ENCODE results near the gene RSAD2. TPM values are rescaled to one million over a fixed set of nuclear protein-coding genes. Genes with fewer than 3 reads are reported as not detected.

Gene RSAD2
- total RNA-seq, 1 donor from 2014 or later = 21.9 TPM

DNA sequence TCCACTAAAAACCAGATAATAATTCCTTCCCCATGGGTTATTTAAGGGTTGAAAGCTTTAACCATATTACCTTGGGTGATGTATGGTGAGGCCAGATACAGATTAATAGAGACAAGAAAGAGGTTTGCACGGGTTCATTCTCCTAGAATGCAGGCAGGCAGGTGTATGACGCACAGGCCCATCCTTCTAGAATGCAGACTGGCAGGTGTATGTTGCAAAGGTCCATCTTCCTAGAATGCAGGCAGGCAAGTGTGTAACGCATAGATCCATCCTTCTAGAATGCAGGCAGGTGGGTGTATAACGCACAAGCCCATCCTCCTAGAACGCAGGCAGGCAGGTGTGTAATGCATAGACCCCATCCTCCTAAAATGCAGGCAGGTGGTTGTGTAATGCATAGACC, 3.9 kb downstream of the RSAD2 start:
- no peaks in the 10 kb centered on the region for H3K9me3 ChIP-seq
- intact Hi-C loops (cut with DNase I) = no loop called here
- no peak overlapping the region for H3K4me3 ChIP-seq
- ATAC-seq = no peak
- H3K36me3 ChIP-seq = no peaks in the 10 kb centered on the region
- no peaks in the 10 kb centered on the region for H3K27me3 ChIP-seq (ENCODE audit: low read depth)
- no peak for DNase-seq
- H3K4me1 ChIP-seq = peaks cover 33% of the 10 kb centered on the region
- no peak overlapping the region for H3K27ac ChIP-seq
- TF ChIP-seq, protein P1, sequence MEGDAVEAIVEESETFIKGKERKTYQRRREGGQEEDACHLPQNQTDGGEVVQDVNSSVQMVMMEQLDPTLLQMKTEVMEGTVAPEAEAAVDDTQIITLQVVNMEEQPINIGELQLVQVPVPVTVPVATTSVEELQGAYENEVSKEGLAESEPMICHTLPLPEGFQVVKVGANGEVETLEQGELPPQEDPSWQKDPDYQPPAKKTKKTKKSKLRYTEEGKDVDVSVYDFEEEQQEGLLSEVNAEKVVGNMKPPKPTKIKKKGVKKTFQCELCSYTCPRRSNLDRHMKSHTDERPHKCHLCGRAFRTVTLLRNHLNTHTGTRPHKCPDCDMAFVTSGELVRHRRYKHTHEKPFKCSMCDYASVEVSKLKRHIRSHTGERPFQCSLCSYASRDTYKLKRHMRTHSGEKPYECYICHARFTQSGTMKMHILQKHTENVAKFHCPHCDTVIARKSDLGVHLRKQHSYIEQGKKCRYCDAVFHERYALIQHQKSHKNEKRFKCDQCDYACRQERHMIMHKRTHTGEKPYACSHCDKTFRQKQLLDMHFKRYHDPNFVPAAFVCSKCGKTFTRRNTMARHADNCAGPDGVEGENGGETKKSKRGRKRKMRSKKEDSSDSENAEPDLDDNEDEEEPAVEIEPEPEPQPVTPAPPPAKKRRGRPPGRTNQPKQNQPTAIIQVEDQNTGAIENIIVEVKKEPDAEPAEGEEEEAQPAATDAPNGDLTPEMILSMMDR (IDR thresholded peaks at IDR 0.05) = no peak

DNA sequence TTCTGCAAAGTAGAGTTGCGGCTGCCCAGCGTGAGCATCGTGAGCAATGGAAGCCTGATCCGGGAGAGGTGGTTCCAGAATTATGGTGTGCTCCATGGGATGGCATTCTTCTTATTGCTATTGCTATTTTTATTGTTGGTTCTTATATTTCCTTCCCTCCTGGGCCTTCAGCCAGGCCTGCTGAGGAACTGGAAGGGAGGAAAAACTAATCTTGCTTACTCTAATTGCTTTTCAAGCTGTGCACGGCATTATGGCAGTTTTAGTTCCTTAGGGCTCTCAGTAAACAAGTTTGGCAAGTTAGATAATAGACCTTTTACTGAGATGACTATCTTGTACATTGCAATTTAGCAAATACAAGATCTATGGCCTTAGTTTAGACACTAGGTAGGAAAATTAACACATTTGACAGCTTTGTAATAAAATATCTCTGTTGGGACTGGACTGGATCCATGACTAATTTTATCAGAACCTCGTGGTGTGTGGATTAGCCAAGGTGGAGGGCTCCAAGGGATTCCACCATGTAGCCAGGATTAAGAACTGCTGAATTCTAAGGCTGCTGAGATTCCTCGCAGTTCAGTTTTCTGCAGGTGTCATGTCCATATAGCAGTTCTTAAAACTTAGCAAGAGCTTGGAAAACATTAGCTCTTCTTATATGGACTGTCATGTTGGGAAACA, 6.0 kb downstream of the RSAD2 start:
- no peaks in the 10 kb centered on the region for H3K9me3 ChIP-seq
- H3K36me3 ChIP-seq = no peaks in the 10 kb centered on the region
- no peak for DNase-seq
- no peaks in the 10 kb centered on the region for H3K27me3 ChIP-seq (ENCODE audit: low read depth)
- intact Hi-C loops (cut with DNase I) = no loop called here
- H3K4me1 ChIP-seq = peaks cover 18% of the 10 kb centered on the region
- ATAC-seq = no peak
- no peak overlapping the region for H3K4me3 ChIP-seq
- TF ChIP-seq, protein P1 (IDR thresholded peaks at IDR 0.05) = no peak
- H3K27ac ChIP-seq = no peak overlapping the region

DNA sequence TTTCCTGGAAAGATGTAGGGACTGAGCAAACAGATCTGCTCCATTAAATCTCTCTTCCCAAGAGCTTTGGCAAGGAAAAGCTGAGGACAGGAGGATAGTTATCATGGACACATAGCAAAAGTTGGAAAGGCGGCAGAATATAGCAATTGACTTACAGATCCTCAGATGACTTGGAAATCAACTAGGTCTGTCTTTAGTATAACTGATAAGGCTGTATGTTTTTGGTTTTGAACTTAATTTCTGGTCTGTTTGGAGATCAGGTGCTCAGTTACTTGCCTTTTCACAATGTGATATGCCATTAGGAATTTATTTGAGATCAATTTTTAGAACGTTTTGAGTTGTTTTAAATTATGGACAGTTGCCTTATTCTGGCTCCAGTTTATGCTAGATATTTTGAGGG, 8.0 kb downstream of the RSAD2 start:
- no peak for ATAC-seq

DNA sequence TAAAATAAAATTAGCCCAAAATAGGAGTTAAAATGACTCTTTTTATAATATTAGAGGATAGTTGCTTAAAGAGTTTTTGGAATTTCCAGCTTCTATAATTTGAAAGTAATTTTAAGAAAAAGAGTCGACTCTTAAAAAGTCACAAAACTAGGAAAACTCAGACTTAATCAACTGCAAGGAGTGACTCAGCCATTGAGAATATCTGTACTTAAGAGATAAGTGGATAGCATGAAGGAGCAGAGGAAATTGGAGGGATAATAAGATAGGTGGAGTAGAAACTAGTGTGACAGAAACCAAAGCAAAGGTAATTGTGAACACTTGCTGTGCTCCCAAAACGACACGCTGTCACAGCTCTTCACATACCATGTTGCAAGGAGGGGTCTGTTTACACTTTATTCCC, 8.4 kb downstream of the RSAD2 start:
- no peak overlapping the region for H3K4me3 ChIP-seq
- TF ChIP-seq, protein P1 (IDR thresholded peaks at IDR 0.05) = no peak
- no peak overlapping the region for H3K27ac ChIP-seq
- no peaks in the 10 kb centered on the region for H3K27me3 ChIP-seq (ENCODE audit: low read depth)
- DNase-seq (no peak), ATAC-seq (no peak)
- peaks cover 5% of the 10 kb centered on the region for H3K4me1 ChIP-seq
- H3K9me3 ChIP-seq = no peaks in the 10 kb centered on the region
- intact Hi-C loops (cut with DNase I) = no loop called here
- H3K36me3 ChIP-seq = no peaks in the 10 kb centered on the region

More for the DNA sequence above, 8.0 kb downstream of the RSAD2 start:
- TF ChIP-seq, protein P1 (IDR thresholded peaks at IDR 0.05) = no peak
- Histone ChIP-seq H3K9me3 (no peaks in the 10 kb centered on the region), H3K36me3 (no peaks in the 10 kb centered on the region), H3K27ac (no peak overlapping the region), H3K27me3 (ENCODE audit: low read depth) (no peaks in the 10 kb centered on the region), H3K4me1 (peaks cover 5% of the 10 kb centered on the region), H3K4me3 (no peak overlapping the region)
- intact Hi-C loops (cut with DNase I) = no loop called here
- no peak for DNase-seq

DNA sequence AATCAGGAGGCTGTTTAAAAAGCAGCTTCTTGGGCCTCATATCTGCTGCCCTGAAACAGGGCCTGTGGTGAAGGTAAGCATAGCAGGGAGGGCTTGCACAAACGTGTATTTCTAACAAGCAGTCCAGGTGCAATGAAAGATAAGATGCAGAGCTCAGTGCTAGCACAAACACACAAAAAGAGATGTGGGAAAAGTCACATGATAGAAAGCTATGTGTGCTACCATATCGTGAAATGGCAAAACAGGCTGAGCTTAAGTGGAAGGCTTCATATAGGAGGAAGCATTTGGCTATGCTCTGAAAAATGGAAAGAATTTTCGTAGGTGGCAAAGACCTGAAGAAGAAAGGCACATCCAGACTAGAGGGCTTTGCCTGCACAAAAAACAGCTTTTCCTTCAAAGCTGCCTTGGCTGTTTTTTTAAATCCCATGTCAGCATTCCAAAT, 10.2 kb downstream of the RSAD2 start:
- no peak overlapping the region for H3K4me3 ChIP-seq
- TF ChIP-seq, protein P1 (IDR thresholded peaks at IDR 0.05) = no peak
- H3K36me3 ChIP-seq = no peaks in the 10 kb centered on the region
- intact Hi-C loops (cut with DNase I) = no loop called here
- no peak overlapping the region for H3K27ac ChIP-seq
- DNase-seq = no peak
- H3K9me3 ChIP-seq = no peaks in the 10 kb centered on the region
- peaks cover 5% of the 10 kb centered on the region for H3K4me1 ChIP-seq
- H3K27me3 ChIP-seq (ENCODE audit: low read depth) = no peaks in the 10 kb centered on the region
- no peak for ATAC-seq
